GM19025 (cell line): ENCODE results near the gene C1orf122.
"Not testable (repeated sequence)": the region's sequence is repeated elsewhere in the genome, so short reads cannot be mapped to it uniquely, and the experiment has no call there.

Experiments used
- ATAC-seq: cut with Tn5 transposase; IDR thresholded peaks from one replicate; pipeline ENCODE4 v1.9.1; 2021; ENCODE audit warnings: mild to moderate bottlenecking, low read depth, moderate library complexity; ENCODE audit not compliant: unreplicated experiment

C1orf122 gene

GRCh38 chr1:37807555-37808368 lies at the start of gene C1orf122, which contains the start of gene YRDC:
C1orf122 (plus strand) TSS chr1:37807790; CDS start chr1:37808405, 615 bp downstream.
YRDC (minus strand) TSS chr1:37808208; CDS start chr1:37808180, 28 bp downstream.
- ATAC-seq, result peak; percentile 87

GRCh38 chr1:37759451-37759850 lies 48.1 kb upstream of the C1orf122 start:
- no peak for ATAC-seq

- no peak for ATAC-seq
These were observed 46.0 kb upstream of the C1orf122 start for GRCh38 chr1:37761416-37762095.

GRCh38 chr1:37762516-37762915 lies 45.1 kb upstream of the C1orf122 start:
- ATAC-seq, result no peak

- no peak for ATAC-seq
These were observed 43.7 kb upstream of the C1orf122 start for GRCh38 chr1:37763791-37764413.

- no peak for ATAC-seq
These were observed 43.2 kb upstream of the C1orf122 start for GRCh38 chr1:37764414-37764825.

GRCh38 chr1:37764888-37765441 lies 42.6 kb upstream of the C1orf122 start, which contains the start of gene EPHA10:
EPHA10 (minus strand) TSS chr1:37765120; CDS start chr1:37765066, 54 bp downstream.
- no peak for ATAC-seq

- no peak for ATAC-seq
These were observed 41.5 kb upstream of the C1orf122 start for GRCh38 chr1:37765916-37766664.

- ATAC-seq, result no peak
These were observed 40.1 kb upstream of the C1orf122 start for GRCh38 chr1:37767488-37767887.

- ATAC-seq, result not testable (repeated sequence)
These were observed 36.1 kb upstream of the C1orf122 start for GRCh38 chr1:37771440-37771839.

GRCh38 chr1:37776946-37777516 lies 30.6 kb upstream of the C1orf122 start:
- ATAC-seq, result no peak

- ATAC-seq, result no peak
These were observed 28.9 kb upstream of the C1orf122 start for GRCh38 chr1:37778654-37779053.

- no peak for ATAC-seq
These were observed 25.1 kb upstream of the C1orf122 start for GRCh38 chr1:37782491-37782890.

GRCh38 chr1:37792943-37793686 lies 14.5 kb upstream of the C1orf122 start:
- no peak for ATAC-seq

GRCh38 chr1:37793773-37794371 lies 13.7 kb upstream of the C1orf122 start, which contains the start of gene MANEAL:
MANEAL (plus strand) TSS chr1:37793847; CDS start chr1:37794183, 336 bp downstream.
- ATAC-seq, result peak; percentile 56

GRCh38 chr1:37794372-37795339 lies 12.9 kb upstream of the C1orf122 start:
- ATAC-seq, result peak; percentile 29

- no peak for ATAC-seq
These were observed 12.1 kb upstream of the C1orf122 start for GRCh38 chr1:37795340-37796125.
